ENCODE data around the gene AOPEP. TPM values are rescaled to one million over a fixed set of nuclear protein-coding genes. Genes with fewer than 3 reads are reported as not detected.

The AOPEP gene
- total RNA-seq, 4 donors from 2014 or later = 126 to 216 (median 136) TPM

- H3K4me1 ChIP-seq = peaks cover 33 to 77% of the 10 kb centered on the region in 2 donors
- H3K4me3 ChIP-seq (replicated peaks in 1 of 3) = no peak overlapping the region
- no peak for TF ChIP-seq POLR2A (IDR thresholded peaks at IDR 0.05)
- TF ChIP-seq CTCF (IDR thresholded peaks at IDR 0.05) = no peak
- 92% methylated on average over 4 of the region's 4 CpGs for WGBS, 2 donors
- no peaks in the 10 kb centered on the region for H3K9me3 ChIP-seq
- peak overlapping the region in 2 of 3 donors; percentile 0 to 35 for H3K27ac ChIP-seq
- no peak for DNase-seq
- no peaks in the 10 kb centered on the region for H3K36me3 ChIP-seq
- no peaks in the 10 kb centered on the region for H3K27me3 ChIP-seq
- intact Hi-C loops (cut with DNase I) = no loop called here
Observed at GRCh38 chr9:94976077-94976476, 249.6 kb downstream of the AOPEP start.

GRCh38 chr9:94977416-94977815 lies 250.9 kb downstream of the AOPEP start:
- no peak overlapping the region for H3K4me3 ChIP-seq (replicated peaks in 1 of 3)
- 98 to 99% methylated on average over 5 of the region's 5 CpGs for WGBS, 2 donors
- no peaks in the 10 kb centered on the region for H3K36me3 ChIP-seq
- H3K9me3 ChIP-seq = no peaks in the 10 kb centered on the region
- intact Hi-C loops (cut with DNase I) = no loop called here
- peaks cover 21 to 66% of the 10 kb centered on the region in 2 donors for H3K4me1 ChIP-seq
- peak overlapping the region; percentile 18 to 70 (median 35) for H3K27ac ChIP-seq
- no peak for DNase-seq
- no peaks in the 10 kb centered on the region for H3K27me3 ChIP-seq
- no peak for TF ChIP-seq CTCF (IDR thresholded peaks at IDR 0.05)
- no peak for TF ChIP-seq POLR2A (IDR thresholded peaks at IDR 0.05)

DNA sequence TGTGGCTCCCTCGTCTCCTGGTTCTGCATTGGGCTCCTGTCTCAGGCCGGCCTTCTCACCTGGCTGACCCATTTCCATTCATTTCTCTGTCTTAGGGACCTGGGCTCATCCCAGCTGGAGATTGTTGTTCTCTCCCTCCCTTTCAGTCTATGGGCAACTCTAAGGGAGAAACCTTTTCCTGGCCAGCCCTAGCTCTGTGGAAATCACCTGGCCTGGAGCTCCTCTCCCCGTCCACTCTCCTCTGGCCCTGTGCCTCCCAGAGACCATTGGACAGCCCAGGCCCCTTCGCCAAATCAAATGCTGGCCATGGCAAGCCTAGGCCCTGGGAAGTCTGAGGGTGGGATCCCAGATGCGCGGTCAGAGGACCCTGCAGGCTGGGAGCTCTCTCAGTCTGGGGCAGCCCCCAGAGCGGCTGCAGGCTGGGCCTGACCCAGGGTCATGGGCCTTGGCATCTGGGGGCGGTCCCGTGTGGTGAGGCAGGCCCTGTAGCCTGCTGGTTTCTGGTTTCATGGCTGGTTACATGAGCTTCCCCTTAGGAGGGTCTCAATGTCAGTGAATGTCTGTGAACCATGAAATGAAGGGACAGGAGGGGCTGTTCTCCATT lies 253.5 kb downstream of the AOPEP start:
- 93 to 97% methylated on average over 5 to 7 of the region's 9 CpGs for WGBS, 2 donors
- H3K4me3 ChIP-seq (replicated peaks in 1 of 3) = no peak overlapping the region
- intact Hi-C loops (cut with DNase I) = no loop called here
- H3K4me1 ChIP-seq = peaks cover 13 to 44% of the 10 kb centered on the region in 2 donors
- no peaks in the 10 kb centered on the region for H3K9me3 ChIP-seq
- TF ChIP-seq POLR2A (IDR thresholded peaks at IDR 0.05) = no peak
- H3K27me3 ChIP-seq = no peaks in the 10 kb centered on the region
- no peak for DNase-seq
- peak overlapping the region in 1 of 3 donors; percentile 35 for H3K27ac ChIP-seq
- no peaks in the 10 kb centered on the region for H3K36me3 ChIP-seq

- no peak for TF ChIP-seq POLR2A (IDR thresholded peaks at IDR 0.05)
- TF ChIP-seq CTCF (IDR thresholded peaks at IDR 0.05) = no peak
- no peaks in the 10 kb centered on the region for H3K9me3 ChIP-seq
- 78 to 86% methylated on average over 9 of the region's 9 CpGs for WGBS, 2 donors
- no peaks in the 10 kb centered on the region for H3K36me3 ChIP-seq
- no peak for DNase-seq
- intact Hi-C loops (cut with DNase I) = no loop called here
- H3K4me3 ChIP-seq (replicated peaks in 1 of 3) = no peak overlapping the region
- no peaks in the 10 kb centered on the region for H3K27me3 ChIP-seq
- H3K4me1 ChIP-seq = peaks cover 12 to 42% of the 10 kb centered on the region in 2 donors
- no peak overlapping the region for H3K27ac ChIP-seq
Observed at GRCh38 chr9:94980947-94981722, 254.6 kb downstream of the AOPEP start.

DNA sequence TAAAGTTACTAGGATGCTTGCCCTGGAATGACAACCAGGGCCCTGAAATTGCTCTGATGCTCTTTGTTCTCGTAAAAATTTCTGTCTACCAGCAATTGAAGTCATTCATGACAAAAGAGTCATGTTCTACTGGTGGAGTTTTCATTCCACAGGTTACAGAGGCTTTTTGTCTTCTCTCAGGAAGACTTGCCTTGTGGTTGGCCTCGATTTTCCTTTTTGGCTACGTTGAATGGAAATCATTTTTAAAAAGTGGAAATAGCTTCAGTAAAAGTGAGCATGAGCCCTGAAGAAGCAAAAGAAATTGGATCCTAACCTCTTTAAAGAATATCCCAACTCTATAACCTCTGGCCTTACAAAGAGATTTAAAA lies 255.2 kb downstream of the AOPEP start:
- Histone ChIP-seq H3K4me3 (replicated peaks in 1 of 3) (no peak overlapping the region), H3K27me3 (no peaks in the 10 kb centered on the region), H3K27ac (no peak overlapping the region), H3K4me1 (peaks cover 12 to 42% of the 10 kb centered on the region in 2 donors), H3K36me3 (no peaks in the 10 kb centered on the region), H3K9me3 (no peaks in the 10 kb centered on the region)
- no peak for DNase-seq
- TF ChIP-seq POLR2A (IDR thresholded peaks at IDR 0.05) = no peak
- no peak for TF ChIP-seq CTCF (IDR thresholded peaks at IDR 0.05)
- WGBS, 2 donors = 88 to 94% methylated on average over 3 of the region's 3 CpGs
- intact Hi-C loops (cut with DNase I) = no loop called here

All from thyroid gland (tissue), 4 donors.